ENCODE results near the gene RAB14.

- TF ChIP-seq, protein P1, sequence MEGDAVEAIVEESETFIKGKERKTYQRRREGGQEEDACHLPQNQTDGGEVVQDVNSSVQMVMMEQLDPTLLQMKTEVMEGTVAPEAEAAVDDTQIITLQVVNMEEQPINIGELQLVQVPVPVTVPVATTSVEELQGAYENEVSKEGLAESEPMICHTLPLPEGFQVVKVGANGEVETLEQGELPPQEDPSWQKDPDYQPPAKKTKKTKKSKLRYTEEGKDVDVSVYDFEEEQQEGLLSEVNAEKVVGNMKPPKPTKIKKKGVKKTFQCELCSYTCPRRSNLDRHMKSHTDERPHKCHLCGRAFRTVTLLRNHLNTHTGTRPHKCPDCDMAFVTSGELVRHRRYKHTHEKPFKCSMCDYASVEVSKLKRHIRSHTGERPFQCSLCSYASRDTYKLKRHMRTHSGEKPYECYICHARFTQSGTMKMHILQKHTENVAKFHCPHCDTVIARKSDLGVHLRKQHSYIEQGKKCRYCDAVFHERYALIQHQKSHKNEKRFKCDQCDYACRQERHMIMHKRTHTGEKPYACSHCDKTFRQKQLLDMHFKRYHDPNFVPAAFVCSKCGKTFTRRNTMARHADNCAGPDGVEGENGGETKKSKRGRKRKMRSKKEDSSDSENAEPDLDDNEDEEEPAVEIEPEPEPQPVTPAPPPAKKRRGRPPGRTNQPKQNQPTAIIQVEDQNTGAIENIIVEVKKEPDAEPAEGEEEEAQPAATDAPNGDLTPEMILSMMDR (conservative IDR thresholded peaks at IDR 0.05; ENCODE audit: low read length) = no peak; the same call in 1 of the 2 replicates
- no peak for TF ChIP-seq EZH2phosphoT487 (IDR thresholded peaks at IDR 0.05; ENCODE audit: borderline replicate concordance, low read depth, low read length)
Observed at GRCh38 chr9:121185178-121185745, 16.4 kb downstream of the RAB14 start.
